ENCODE measurements around the gene CIAO1. TPM values are rescaled to one million over a fixed set of nuclear protein-coding genes. Genes with fewer than 3 reads are reported as not detected.
"Not testable (repeated sequence)": the region's sequence is repeated elsewhere in the genome, so short reads cannot be mapped to it uniquely, and the experiment has no call there.

CIAO1 gene
- total and polyA plus RNA-seq, 8 donors = 29.3 to 161 (median 62.6) TPM

- Histone ChIP-seq H3K36me3 (peaks cover 39 to 81% (median 68%) of the 10 kb centered on the region in 4 donors), H3K27me3 (no peaks in the 10 kb centered on the region), H3K4me3 (no peak overlapping the region), H3K27ac (peak overlapping the region in 4 of 5 donors; percentile 30 to 94 (median 71)), H3K4me1 (peaks cover 33 to 74% (median 43%) of the 10 kb centered on the region in 4 donors), H3K9me3 (no peaks in the 10 kb centered on the region)
- WGBS, 5 donors = 62 to 83% (median 77%) methylated on average over 6 of the region's 6 CpGs
- DNase-seq = no peak
- intact Hi-C loops (cut with DNase I; ENCODE audit: low total_unique reads) = no loop called here
- TF ChIP-seq POLR2A (IDR thresholded peaks at IDR 0.05) = no peak
- no peak for TF ChIP-seq CTCF (IDR thresholded peaks at IDR 0.05)
- no peak for TF ChIP-seq POLR2AphosphoS5 (IDR thresholded peaks at IDR 0.05)
Measured at GRCh38 chr2:96256611-96257113, 9.4 kb upstream of the CIAO1 start.

GRCh38 chr2:96257744-96258143 lies 8.3 kb upstream of the CIAO1 start:
- Histone ChIP-seq H3K36me3 (peaks cover 31 to 79% (median 62%) of the 10 kb centered on the region in 4 donors), H3K4me1 (peaks cover 44 to 80% (median 48%) of the 10 kb centered on the region in 4 donors)
- intact Hi-C loops (cut with DNase I; ENCODE audit: low total_unique reads) = not testable (repeated sequence)

GRCh38 chr2:96258166-96259022 lies 7.6 kb upstream of the CIAO1 start:
- Histone ChIP-seq H3K36me3 (peaks cover 25 to 77% (median 57%) of the 10 kb centered on the region in 4 donors), H3K4me1 (peaks cover 45 to 84% (median 55%) of the 10 kb centered on the region in 4 donors), H3K9me3 (no peaks in the 10 kb centered on the region), H3K27ac (peak overlapping the region in 4 of 5 donors; percentile 30 to 94 (median 71)), H3K27me3 (no peaks in the 10 kb centered on the region), H3K4me3 (no peak overlapping the region)
- TF ChIP-seq EP300 (IDR thresholded peaks at IDR 0.05) (no peak), CTCF (IDR thresholded peaks at IDR 0.05) (no peak), POLR2A (IDR thresholded peaks at IDR 0.05) (no peak), POLR2AphosphoS5 (IDR thresholded peaks at IDR 0.05) (no peak)
- 74 to 91% (median 86%) methylated on average over 6 to 7 of the region's 7 CpGs for WGBS, 5 donors
- DNase-seq = no peak
- intact Hi-C loops (cut with DNase I; ENCODE audit: low total_unique reads) = no loop called here

More at GRCh38 chr2:96257744-96258143, 8.3 kb upstream of the CIAO1 start:
- 74 to 96% (median 89%) methylated on average over 3 of the region's 3 CpGs for WGBS, 5 donors
- H3K27me3 ChIP-seq, DNase-seq, H3K9me3 ChIP-seq, H3K4me3 ChIP-seq: not testable (repeated sequence)
- H3K27ac ChIP-seq = peak overlapping the region in 4 of 5 donors; percentile 30 to 94 (median 71)

DNA sequence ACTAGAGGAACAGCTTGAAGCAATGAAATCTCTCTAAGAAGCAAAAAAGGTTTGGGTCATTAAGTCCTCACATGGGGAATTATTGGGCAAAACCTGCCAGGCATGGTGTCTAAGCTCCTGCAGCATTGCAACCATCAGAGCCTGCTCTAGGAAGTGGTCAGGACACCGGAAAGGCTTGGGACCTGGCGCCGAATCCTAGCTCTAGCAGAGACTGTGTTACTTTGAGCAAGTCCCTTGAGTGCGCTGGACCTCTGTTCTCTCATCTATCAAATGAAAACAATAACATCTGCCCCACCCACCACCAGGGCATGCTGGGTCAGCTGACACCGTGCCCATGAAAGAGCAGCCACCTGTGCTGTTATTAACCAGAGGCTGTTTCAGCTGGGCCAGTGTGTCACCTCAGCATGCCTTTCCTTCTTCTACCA lies 6.5 kb upstream of the CIAO1 start:
- TF ChIP-seq POLR2AphosphoS5 (IDR thresholded peaks at IDR 0.05) (no peak), CTCF (IDR thresholded peaks at IDR 0.05) (no peak), POLR2A (IDR thresholded peaks at IDR 0.05) (no peak), EP300 (IDR thresholded peaks at IDR 0.05) (no peak)
- H3K27ac ChIP-seq = peak overlapping the region; percentile 57 to 94 (median 81)
- DNase-seq = peak; percentile 63 to 68
- no peak overlapping the region for H3K4me3 ChIP-seq
- peaks cover 14 to 69% (median 52%) of the 10 kb centered on the region in 4 donors for H3K36me3 ChIP-seq
- 43 to 59% (median 50%) methylated on average over 5 of the region's 5 CpGs for WGBS, 5 donors
- peaks cover 53 to 92% (median 65%) of the 10 kb centered on the region in 4 donors for H3K4me1 ChIP-seq
- H3K27me3 ChIP-seq = no peaks in the 10 kb centered on the region
- no peaks in the 10 kb centered on the region for H3K9me3 ChIP-seq
- intact Hi-C loops (cut with DNase I; ENCODE audit: low total_unique reads) = no loop called here
